HL-60 (cell line): ENCODE measurements around the gene KLHL22.

Experiments used
- DNase-seq, 2 experiments: peaks; one replicate each; pipeline ENCODE4 v3.0.0-alpha.2; 2010 to 2020; ENCODE audit warnings: low read depth in 1 of 2, low spot score in 1 of 2
- H3K27ac ChIP-seq: fragments of 250-450 bp; sonication (Bioruptor Pico); replicated peaks from 2 replicates; pipeline ENCODE4 v1.5.1; 2020; ENCODE audit warnings: mild to moderate bottlenecking, moderate library complexity
- H3K27me3 ChIP-seq: fragments of 250-450 bp; sonication (Bioruptor Pico); 2 replicates; pipeline ENCODE4 v1.5.1; 2021; ENCODE audit warnings: mild to moderate bottlenecking, moderate library complexity; ENCODE audit not compliant: insufficient read depth, poor library complexity, severe bottlenecking
- H3K4me3 ChIP-seq: replicated peaks from 2 replicates; pipeline ENCODE4 v1.5.1; 2011; ENCODE audit warnings: mild to moderate bottlenecking, control low read depth, low read length; ENCODE audit not compliant: insufficient read depth
- CTCF ChIP-seq: IDR thresholded peaks from one replicate; pipeline ENCODE4 v1.5.1; 2011; ENCODE audit warnings: low read length, control low read depth, inconsistent platforms; ENCODE audit not compliant: insufficient read depth
- GABPA ChIP-seq: IDR thresholded peaks from 2 replicates; pipeline ENCODE4 v1.6.1; 2012; ENCODE audit warnings: low read depth
- POLR2AphosphoS5 ChIP-seq: IDR thresholded peaks from 2 replicates; pipeline ENCODE4 v1.6.1; 2012; ENCODE audit warnings: low read depth
- SPI1 ChIP-seq: IDR thresholded peaks from 2 replicates; pipeline ENCODE4 v1.6.1; 2012; ENCODE audit warnings: low read depth, mild to moderate bottlenecking, borderline replicate concordance
- TF ChIP-seq, protein P1 (sequence below): IDR thresholded peaks from 2 replicates; pipeline ENCODE4 v1.6.1; 2012; ENCODE audit warnings: low read depth; ENCODE audit not compliant: insufficient replicate concordance

Gene KLHL22

DNA sequence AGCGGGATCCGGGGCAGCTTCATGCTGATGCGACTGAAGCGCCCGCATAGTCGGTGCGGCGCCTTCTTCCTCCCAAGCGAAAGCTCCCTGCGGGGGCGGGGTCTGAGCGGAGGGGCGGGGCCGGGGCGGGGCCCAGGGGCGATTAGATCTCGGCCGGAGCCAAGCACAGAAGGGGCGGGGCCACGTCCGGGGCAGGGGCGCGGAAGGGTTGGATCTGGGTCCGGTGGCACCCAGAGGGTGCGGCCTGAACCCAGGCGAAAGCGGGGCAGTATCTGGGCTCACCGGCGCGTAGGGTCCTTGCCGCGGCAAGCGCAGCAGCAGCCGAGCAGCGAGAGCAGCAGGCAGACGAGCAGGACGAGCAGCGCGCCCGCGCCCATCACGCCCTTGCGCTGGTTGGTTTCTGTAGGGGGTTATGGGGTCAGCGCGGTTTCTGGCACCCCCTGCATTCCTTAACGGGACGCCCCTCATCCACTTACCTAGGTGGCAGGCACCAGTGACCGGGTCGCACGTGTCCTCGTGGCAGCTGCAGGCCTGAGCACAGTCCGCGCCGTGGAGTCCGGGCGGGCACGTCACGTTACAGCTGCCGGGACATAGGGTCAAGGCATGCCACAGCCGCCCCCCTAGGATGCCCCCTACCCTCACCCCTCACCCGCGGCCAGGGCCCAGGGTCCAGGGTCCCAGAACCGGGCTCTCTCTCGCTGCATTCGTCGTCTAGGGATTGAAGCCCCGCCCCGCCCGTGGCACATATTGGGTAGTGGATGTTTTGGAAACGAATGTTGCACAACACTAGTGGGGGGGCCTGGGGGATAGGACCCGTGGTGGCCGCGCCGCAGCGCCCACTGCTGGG lies 66.1 kb downstream of the KLHL22 start:
- Histone ChIP-seq H3K27ac (no peak overlapping the region), H3K4me3 (peak overlapping the region; percentile 59), H3K27me3 (peaks cover 64% of the 10 kb centered on the region)
- DNase-seq = peak; percentile 62 to 64
- TF ChIP-seq CTCF = no peak
- TF ChIP-seq, protein P1, sequence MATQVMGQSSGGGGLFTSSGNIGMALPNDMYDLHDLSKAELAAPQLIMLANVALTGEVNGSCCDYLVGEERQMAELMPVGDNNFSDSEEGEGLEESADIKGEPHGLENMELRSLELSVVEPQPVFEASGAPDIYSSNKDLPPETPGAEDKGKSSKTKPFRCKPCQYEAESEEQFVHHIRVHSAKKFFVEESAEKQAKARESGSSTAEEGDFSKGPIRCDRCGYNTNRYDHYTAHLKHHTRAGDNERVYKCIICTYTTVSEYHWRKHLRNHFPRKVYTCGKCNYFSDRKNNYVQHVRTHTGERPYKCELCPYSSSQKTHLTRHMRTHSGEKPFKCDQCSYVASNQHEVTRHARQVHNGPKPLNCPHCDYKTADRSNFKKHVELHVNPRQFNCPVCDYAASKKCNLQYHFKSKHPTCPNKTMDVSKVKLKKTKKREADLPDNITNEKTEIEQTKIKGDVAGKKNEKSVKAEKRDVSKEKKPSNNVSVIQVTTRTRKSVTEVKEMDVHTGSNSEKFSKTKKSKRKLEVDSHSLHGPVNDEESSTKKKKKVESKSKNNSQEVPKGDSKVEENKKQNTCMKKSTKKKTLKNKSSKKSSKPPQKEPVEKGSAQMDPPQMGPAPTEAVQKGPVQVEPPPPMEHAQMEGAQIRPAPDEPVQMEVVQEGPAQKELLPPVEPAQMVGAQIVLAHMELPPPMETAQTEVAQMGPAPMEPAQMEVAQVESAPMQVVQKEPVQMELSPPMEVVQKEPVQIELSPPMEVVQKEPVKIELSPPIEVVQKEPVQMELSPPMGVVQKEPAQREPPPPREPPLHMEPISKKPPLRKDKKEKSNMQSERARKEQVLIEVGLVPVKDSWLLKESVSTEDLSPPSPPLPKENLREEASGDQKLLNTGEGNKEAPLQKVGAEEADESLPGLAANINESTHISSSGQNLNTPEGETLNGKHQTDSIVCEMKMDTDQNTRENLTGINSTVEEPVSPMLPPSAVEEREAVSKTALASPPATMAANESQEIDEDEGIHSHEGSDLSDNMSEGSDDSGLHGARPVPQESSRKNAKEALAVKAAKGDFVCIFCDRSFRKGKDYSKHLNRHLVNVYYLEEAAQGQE = no peak
- no peak for TF ChIP-seq POLR2AphosphoS5
- TF ChIP-seq GABPA = no peak
- TF ChIP-seq SPI1 = no peak

GRCh38 chr22:20428496-20429253 lies 66.9 kb downstream of the KLHL22 start:
- Histone ChIP-seq H3K27me3 (peaks cover 60% of the 10 kb centered on the region), H3K4me3 (peak overlapping the region; percentile 59), H3K27ac (no peak overlapping the region)
- DNase-seq = no peak
- TF ChIP-seq POLR2AphosphoS5 = no peak
- TF ChIP-seq CTCF = no peak
- no peak for TF ChIP-seq GABPA
- TF ChIP-seq SPI1 = no peak
- TF ChIP-seq, protein P1 = no peak

DNA sequence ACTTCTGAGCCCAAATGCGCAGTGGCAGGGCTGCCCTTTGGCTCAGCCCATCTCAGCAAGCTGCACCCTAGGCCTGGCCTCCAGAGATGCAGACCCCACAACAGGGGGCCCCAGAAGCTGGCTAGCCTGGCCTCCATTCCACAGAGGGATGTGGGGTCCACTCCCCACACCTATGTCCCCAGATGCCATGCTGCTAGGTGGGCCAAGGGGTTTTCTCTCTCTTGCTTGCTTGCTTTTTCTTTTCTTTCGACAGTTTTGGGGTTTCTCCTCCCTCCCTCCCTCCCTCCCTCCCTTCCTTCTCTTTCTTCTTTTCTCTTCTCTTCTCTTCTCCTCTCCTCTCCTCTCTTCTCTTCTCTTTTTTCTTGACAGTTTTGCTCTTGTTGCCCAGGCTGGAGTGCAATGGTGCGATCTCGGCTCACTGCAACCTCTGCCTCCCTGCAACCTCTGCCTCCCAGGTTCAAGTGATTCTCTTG lies 67.6 kb downstream of the KLHL22 start:
- Histone ChIP-seq H3K27ac (no peak overlapping the region), H3K4me3 (no peak overlapping the region), H3K27me3 (peaks cover 56% of the 10 kb centered on the region)
- no peak for TF ChIP-seq GABPA
- DNase-seq = no peak

DNA sequence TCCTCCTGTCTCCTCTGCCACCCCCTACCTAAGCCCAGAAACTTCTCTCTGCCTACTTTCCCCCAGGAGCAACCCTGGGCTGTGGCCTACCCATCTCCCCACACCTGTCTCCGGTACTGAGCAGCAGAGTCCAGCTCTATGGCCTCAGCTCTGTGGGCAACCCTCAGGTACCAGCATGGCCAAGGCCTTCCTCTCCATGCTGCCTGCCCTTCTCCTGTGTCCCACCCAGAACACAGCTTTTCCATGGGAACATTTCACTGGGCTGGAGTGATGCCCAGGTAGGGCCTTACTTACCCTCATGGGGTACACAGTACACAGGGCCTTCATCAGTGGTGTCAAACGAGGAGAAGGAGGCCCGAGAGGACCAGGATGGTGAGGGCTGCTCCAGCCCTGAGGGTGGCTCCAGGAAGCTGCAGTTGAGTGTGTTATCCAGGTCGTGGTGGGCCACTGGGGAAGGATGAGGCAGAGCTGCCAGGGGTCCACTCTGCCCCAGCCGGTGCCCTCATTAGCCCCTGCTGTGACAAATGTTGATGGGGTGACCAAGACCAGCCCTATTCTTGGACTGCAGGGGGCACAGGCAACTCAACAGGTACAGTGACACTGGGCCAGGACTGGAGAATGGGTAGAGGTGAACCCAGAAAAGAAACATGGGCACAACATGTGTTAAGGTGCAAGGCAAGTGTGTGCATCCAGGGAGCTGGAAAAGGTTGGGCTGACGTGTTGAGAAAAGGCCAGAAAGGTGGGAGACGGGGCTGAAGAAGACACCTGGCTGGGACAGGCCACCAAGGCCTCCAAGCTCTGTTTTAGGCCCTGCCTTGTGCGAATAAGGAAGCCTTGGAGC lies 68.3 kb downstream of the KLHL22 start:
- Histone ChIP-seq H3K27me3 (peaks cover 49% of the 10 kb centered on the region), H3K4me3 (no peak overlapping the region), H3K27ac (no peak overlapping the region)
- DNase-seq = no peak
- TF ChIP-seq, protein P1 = no peak
- TF ChIP-seq POLR2AphosphoS5 (no peak), GABPA (no peak), SPI1 (no peak), CTCF (no peak)
